ENCODE measurements around the gene TSACC. TPM values are rescaled to one million over a fixed set of nuclear protein-coding genes. Genes with fewer than 3 reads are reported as not detected.
A peak's percentile ranks its signal among the peaks of the same experiment; 100 is the strongest.
"Not testable (repeated sequence)": the region's sequence is repeated elsewhere in the genome, so short reads cannot be mapped to it uniquely, and the experiment has no call there.

Gene TSACC
- total RNA-seq, 2 experiments from 2014 or later: 0.57 TPM; not detected in 1

DNA sequence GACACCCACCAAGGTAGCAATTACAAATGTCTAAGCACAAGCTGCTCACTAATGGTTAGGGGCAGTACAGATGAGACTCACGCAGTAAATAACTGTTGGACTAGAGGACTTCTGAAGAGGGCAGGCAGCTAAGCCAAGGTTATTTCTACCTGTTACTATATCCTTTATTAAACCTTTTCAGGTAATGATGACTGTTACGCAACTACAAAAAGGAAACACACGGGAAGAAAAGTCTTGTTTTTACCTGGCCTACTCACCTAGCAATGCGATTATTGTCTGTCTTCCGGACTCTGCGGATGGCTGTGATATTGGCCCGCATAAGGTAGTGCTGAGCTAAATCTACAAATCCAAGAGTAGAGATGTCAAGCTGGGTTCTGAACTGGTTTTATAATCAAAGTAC, 21.4 kb upstream of the TSACC start:
- no peak overlapping the region for H3K27ac Mint-ChIP-seq
- no peaks in the 10 kb centered on the region for H3K4me1 Mint-ChIP-seq (ENCODE audit: low read depth)
- peaks cover 50% of the 10 kb centered on the region for H3K36me3 Mint-ChIP-seq (ENCODE audit: low read depth)
- intact Hi-C loops (cut with micrococcal nuclease): loop anchor here (5.0 kb wide), 2 partner anchors 55 to 90 kb away; no protein-coding TSS in a partner anchor
- CTCF ChIA-PET: interaction anchor here (1.0 to 1.7 kb wide), 3 partner anchors 18 to 175 kb away, joined by 3 to 6 read pairs (median 5); partner anchors contain the start of gene TMEM79
- no peaks in the 10 kb centered on the region for H3K9me3 Mint-ChIP-seq
- no peak for DNase-seq
- H3K27me3 Mint-ChIP-seq (ENCODE audit: low read depth): no peaks in the 10 kb centered on the region
- no peak overlapping the region for H3K4me3 Mint-ChIP-seq

- Mint-ChIP-seq H3K27me3 (ENCODE audit: low read depth) (no peaks in the 10 kb centered on the region), H3K4me3 (no peak overlapping the region), H3K9me3 (no peaks in the 10 kb centered on the region), H3K36me3 (ENCODE audit: low read depth) (peaks cover 45% of the 10 kb centered on the region), H3K4me1 (ENCODE audit: low read depth) (no peaks in the 10 kb centered on the region), H3K27ac (no peak overlapping the region)
- CTCF ChIA-PET: interaction anchor here (0.6 to 4.1 kb wide), 21 partner anchors 9 to 223 kb away, joined by 3 to 23 read pairs (median 4); partner anchors contain the start of genes SMG5 and TMEM79
- DNase-seq: peak; percentile 38
- intact Hi-C loops (cut with micrococcal nuclease): loop anchor here (1.0 to 5.0 kb wide), 4 partner anchors 57 to 229 kb away; no protein-coding TSS in a partner anchor
Observed at GRCh38 chr1:156319664-156320063, 18.7 kb upstream of the TSACC start.

DNA sequence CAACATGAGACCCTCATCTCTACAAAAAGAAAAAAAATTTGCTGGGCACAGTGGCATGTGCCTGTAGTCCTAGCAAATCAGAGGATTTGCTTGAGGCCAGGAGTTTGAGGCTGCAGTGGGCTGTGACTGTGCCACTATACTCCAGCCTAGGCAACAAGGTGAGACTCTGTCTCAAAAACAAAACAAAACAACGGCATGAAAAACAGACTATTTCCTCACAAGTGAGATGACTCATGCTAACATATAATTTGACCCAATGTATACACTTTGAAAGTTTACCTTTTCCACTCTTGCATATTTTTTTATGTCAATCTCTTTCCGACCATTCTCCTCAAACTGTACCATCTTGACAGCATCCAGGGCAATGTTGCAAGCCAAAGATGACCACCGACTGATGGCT, 17.8 kb upstream of the TSACC start:
- H3K4me1 Mint-ChIP-seq (ENCODE audit: low read depth): no peaks in the 10 kb centered on the region
- CTCF ChIA-PET: interaction anchor here (1.0 to 4.1 kb wide), 4 partner anchors 13 to 178 kb away, joined by 3 to 23 read pairs (median 12); no protein-coding TSS in a partner anchor
- intact Hi-C loops (cut with micrococcal nuclease): no loop called here
- H3K36me3 Mint-ChIP-seq (ENCODE audit: low read depth): peaks cover 52% of the 10 kb centered on the region
- no peaks in the 10 kb centered on the region for H3K27me3 Mint-ChIP-seq (ENCODE audit: low read depth)
- H3K27ac Mint-ChIP-seq: peak overlapping the region; percentile 31
- DNase-seq: no peak
- H3K9me3 Mint-ChIP-seq: no peaks in the 10 kb centered on the region
- no peak overlapping the region for H3K4me3 Mint-ChIP-seq

DNA sequence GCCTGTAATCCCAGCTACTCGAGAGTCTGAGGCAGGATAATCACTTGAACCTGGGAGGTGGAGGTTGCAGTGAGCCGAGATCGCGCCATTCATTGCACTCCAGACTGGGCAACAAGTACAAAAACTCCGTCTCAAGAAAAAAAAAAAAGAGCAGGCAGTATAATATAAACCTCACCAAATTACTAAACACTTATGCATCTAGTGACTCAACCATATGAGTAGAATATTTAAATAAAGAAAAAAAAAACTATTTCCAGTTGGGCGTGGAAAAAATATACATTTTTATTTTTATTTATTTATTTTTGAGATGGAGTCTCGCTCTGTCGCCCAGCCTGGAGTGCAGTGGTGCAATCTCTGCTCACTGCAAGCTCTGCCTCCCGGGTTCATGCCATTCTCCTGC, 15.1 kb upstream of the TSACC start:
- DNase-seq; H3K27ac Mint-ChIP-seq; intact Hi-C loops (cut with micrococcal nuclease); H3K4me3 Mint-ChIP-seq; H3K4me1 Mint-ChIP-seq (ENCODE audit: low read depth); H3K27me3 Mint-ChIP-seq (ENCODE audit: low read depth); H3K9me3 Mint-ChIP-seq: not testable (repeated sequence)
- CTCF ChIA-PET: interaction anchor here (0.7 to 1.4 kb wide), 2 partner anchors 52 to 67 kb away, joined by 3 to 5 read pairs; no protein-coding TSS in a partner anchor
- H3K36me3 Mint-ChIP-seq (ENCODE audit: low read depth): peaks cover 44% of the 10 kb centered on the region

DNA sequence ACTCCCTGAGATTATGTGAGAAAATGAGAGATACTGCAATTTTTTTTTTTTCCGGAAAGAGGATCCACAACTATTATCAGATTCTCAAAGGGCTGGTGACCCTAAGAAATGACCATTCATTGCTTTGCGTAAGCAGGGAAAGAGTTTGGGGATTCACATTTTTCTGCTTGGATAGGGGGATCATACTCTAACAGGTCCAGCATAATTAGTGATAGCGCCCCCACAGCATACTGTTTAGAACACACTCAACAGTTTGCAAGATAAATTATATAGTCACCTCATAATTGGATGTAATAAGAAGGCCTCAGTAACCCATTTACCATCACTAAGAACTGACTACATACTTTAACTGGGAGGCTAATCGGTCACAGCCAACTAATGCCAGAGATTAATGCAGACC, 2.1 kb upstream of the TSACC start:
- Mint-ChIP-seq H3K27me3 (ENCODE audit: low read depth) (no peaks in the 10 kb centered on the region), H3K4me3 (peak overlapping the region; percentile 97), H3K9me3 (no peaks in the 10 kb centered on the region), H3K4me1 (ENCODE audit: low read depth) (peaks cover 33% of the 10 kb centered on the region), H3K36me3 (ENCODE audit: low read depth) (peaks cover 33% of the 10 kb centered on the region), H3K27ac (peak overlapping the region; percentile 44)
- CTCF ChIA-PET: interaction anchor here (0.5 to 3.5 kb wide), 5 partner anchors 15 to 426 kb away, joined by 3 to 23 read pairs (median 3); no protein-coding TSS in a partner anchor
- intact Hi-C loops (cut with micrococcal nuclease): loop anchor here (5.0 kb wide), 3 partner anchors 39 to 391 kb away; partner anchors contain the start of genes GLMP, ISG20L2, METTL25B and SSR2
- no peak for DNase-seq

- peaks cover 30% of the 10 kb centered on the region for H3K36me3 Mint-ChIP-seq (ENCODE audit: low read depth)
- H3K27me3 Mint-ChIP-seq (ENCODE audit: low read depth): no peaks in the 10 kb centered on the region
- no peak for DNase-seq
Observed at GRCh38 chr1:156337052-156337887, 1.1 kb upstream of the TSACC start.

GRCh38 chr1:156337888-156338179, 492 bp upstream of the TSACC start:
- H3K36me3 Mint-ChIP-seq (ENCODE audit: low read depth): peaks cover 30% of the 10 kb centered on the region
- DNase-seq: peak; percentile 19
- peak overlapping the region; percentile 97 for H3K4me3 Mint-ChIP-seq
- no peaks in the 10 kb centered on the region for H3K9me3 Mint-ChIP-seq
- H3K4me1 Mint-ChIP-seq (ENCODE audit: low read depth): peaks cover 33% of the 10 kb centered on the region
- H3K27ac Mint-ChIP-seq: peak overlapping the region; percentile 93
- intact Hi-C loops (cut with micrococcal nuclease): loop anchor here (1.0 to 5.0 kb wide), 17 partner anchors 18 to 429 kb away; partner anchors contain the start of genes GLMP, ISG20L2, KHDC4 and LAMTOR2
- CTCF ChIA-PET: interaction anchor here (0.6 to 1.6 kb wide), 5 partner anchors 18 to 522 kb away, joined by 3 to 6 read pairs (median 3); no protein-coding TSS in a partner anchor
- H3K27me3 Mint-ChIP-seq (ENCODE audit: low read depth): no peaks in the 10 kb centered on the region

More at GRCh38 chr1:156337052-156337887, 1.1 kb upstream of the TSACC start:
- H3K27ac Mint-ChIP-seq: peak overlapping the region; percentile 93
- intact Hi-C loops (cut with micrococcal nuclease): loop anchor here (5.0 kb wide), 3 partner anchors 40 to 390 kb away; partner anchors contain the start of genes GLMP, ISG20L2, METTL25B and SSR2
- peaks cover 33% of the 10 kb centered on the region for H3K4me1 Mint-ChIP-seq (ENCODE audit: low read depth)
- H3K4me3 Mint-ChIP-seq: peak overlapping the region; percentile 97
- no peaks in the 10 kb centered on the region for H3K9me3 Mint-ChIP-seq
- CTCF ChIA-PET: interaction anchor here (0.5 to 1.6 kb wide), 6 partner anchors 18 to 523 kb away, joined by 3 to 6 read pairs (median 3); no protein-coding TSS in a partner anchor

- Mint-ChIP-seq H3K4me3 (no peak overlapping the region), H3K27me3 (ENCODE audit: low read depth) (peaks cover 2% of the 10 kb centered on the region), H3K36me3 (ENCODE audit: low read depth) (peaks cover under 1% of the 10 kb centered on the region), H3K9me3 (no peaks in the 10 kb centered on the region), H3K4me1 (ENCODE audit: low read depth) (peaks cover 4% of the 10 kb centered on the region), H3K27ac (no peak overlapping the region)
- intact Hi-C loops (cut with micrococcal nuclease): no loop called here
- no peak for DNase-seq
- CTCF ChIA-PET: interaction anchor here (0.7 to 1.5 kb wide), 2 partner anchors 31 to 44 kb away, joined by 3 to 4 read pairs; no protein-coding TSS in a partner anchor
Observed at GRCh38 chr1:156342166-156342955, 4.0 kb downstream of the TSACC start.

- H3K27ac Mint-ChIP-seq: no peak overlapping the region
- intact Hi-C loops (cut with micrococcal nuclease): no loop called here
- H3K9me3 Mint-ChIP-seq: no peaks in the 10 kb centered on the region
- no peak for DNase-seq
- no peaks in the 10 kb centered on the region for H3K36me3 Mint-ChIP-seq (ENCODE audit: low read depth)
- H3K4me3 Mint-ChIP-seq: no peak overlapping the region
- no peaks in the 10 kb centered on the region for H3K4me1 Mint-ChIP-seq (ENCODE audit: low read depth)
- peaks cover 2% of the 10 kb centered on the region for H3K27me3 Mint-ChIP-seq (ENCODE audit: low read depth)
- CTCF ChIA-PET: interaction anchor here (1.1 to 2.7 kb wide), 3 partner anchors 14 to 383 kb away, joined by 3 to 13 read pairs (median 3); partner anchors contain the start of gene METTL25B
Observed at GRCh38 chr1:156344409-156344808, 6.1 kb downstream of the TSACC start.

GRCh38 chr1:156346035-156346434, 7.7 kb downstream of the TSACC start:
- CTCF ChIA-PET: interaction anchor here (0.8 to 2.7 kb wide), 3 partner anchors 40 to 278 kb away, joined by 3 to 13 read pairs (median 3); no protein-coding TSS in a partner anchor
- intact Hi-C loops (cut with micrococcal nuclease); H3K36me3 Mint-ChIP-seq (ENCODE audit: low read depth); H3K9me3 Mint-ChIP-seq; H3K4me1 Mint-ChIP-seq (ENCODE audit: low read depth); H3K27ac Mint-ChIP-seq; H3K27me3 Mint-ChIP-seq (ENCODE audit: low read depth); DNase-seq; H3K4me3 Mint-ChIP-seq: not testable (repeated sequence)

DNA sequence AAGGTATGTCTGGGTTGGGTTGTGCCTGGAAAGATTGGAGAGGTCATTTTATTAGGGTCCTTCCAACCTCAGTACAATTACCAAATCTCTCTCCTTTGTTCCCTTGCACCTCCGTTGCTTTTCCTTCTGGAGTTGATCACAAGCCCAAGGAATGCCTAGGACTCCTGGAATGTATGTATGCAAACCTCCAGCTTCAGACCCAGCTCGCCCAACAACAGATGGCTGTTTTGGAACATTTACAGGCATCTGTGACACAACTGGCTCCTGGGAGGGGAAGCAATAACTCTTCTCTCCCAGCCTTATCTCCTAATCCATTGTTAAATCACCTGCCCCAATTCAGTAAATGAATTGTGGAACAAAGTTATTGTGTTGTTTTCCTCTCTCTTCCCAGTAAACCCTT, 8.3 kb downstream of the TSACC start:
- CTCF ChIA-PET: interaction anchor here (0.8 to 2.7 kb wide), 3 partner anchors 10 to 277 kb away, joined by 3 to 13 read pairs (median 4); no protein-coding TSS in a partner anchor
- H3K27ac Mint-ChIP-seq: no peak overlapping the region
- H3K4me1 Mint-ChIP-seq (ENCODE audit: low read depth): no peaks in the 10 kb centered on the region
- intact Hi-C loops (cut with micrococcal nuclease): no loop called here
- DNase-seq: no peak
- no peaks in the 10 kb centered on the region for H3K36me3 Mint-ChIP-seq (ENCODE audit: low read depth)
- peaks cover 2% of the 10 kb centered on the region for H3K27me3 Mint-ChIP-seq (ENCODE audit: low read depth)
- H3K9me3 Mint-ChIP-seq: no peaks in the 10 kb centered on the region
- H3K4me3 Mint-ChIP-seq: no peak overlapping the region
